MCF 10A (cell line): ENCODE measurements around the gene RAC3. TPM values are rescaled to one million over a fixed set of nuclear protein-coding genes. Genes with fewer than 3 reads are reported as not detected.

ENCODE experiments used
- BruUV-seq: library from RNA; stranded (reverse); fragments of 400-500 nt; replicated peaks from 2 replicates; lab custom pipeline; 2021; lab: Mats Ljungman, UMichigan
- CTCF ChIA-PET: fragments of 300-600 bp; sonication (Branson Sonifier 250); formaldehyde crosslinking; extraction: SDS; loops from one replicate; lab custom pipeline; 2021; ENCODE audit warnings: antibody characterized with exemption, inconsistent platforms; lab: Yijun Ruan, JAX
- POLR2A ChIA-PET: fragments of 300-600, 350-650 bp; sonication (Branson Sonifier 250); formaldehyde crosslinking; extraction: SDS; loops from one replicate; lab custom pipeline; 2020; ENCODE audit warnings: antibody characterized with exemption, inconsistent platforms; lab: Yijun Ruan, JAX
- DNase-seq: peaks from one replicate; pipeline ENCODE4 v3.0.0-alpha.2; 2018; ENCODE audit not compliant: unreplicated experiment
- H3K27ac Mint-ChIP-seq: one replicate; pipeline ENCODE4 v1.8.0; 2022; ENCODE audit warnings: mild to moderate bottlenecking, low read depth, mixed read lengths; ENCODE audit not compliant: unreplicated experiment
- H3K27me3 Mint-ChIP-seq: one replicate; pipeline ENCODE4 v1.8.0; 2022; ENCODE audit warnings: mixed read lengths; ENCODE audit not compliant: insufficient read depth, unreplicated experiment
- H3K36me3 Mint-ChIP-seq: one replicate; pipeline ENCODE4 v1.8.0; 2022; ENCODE audit warnings: mild to moderate bottlenecking, moderate library complexity, mixed read lengths; ENCODE audit not compliant: insufficient read depth, unreplicated experiment
- H3K4me1 Mint-ChIP-seq: one replicate; pipeline ENCODE4 v1.8.0; 2022; ENCODE audit warnings: mixed read lengths; ENCODE audit not compliant: insufficient read depth, unreplicated experiment
- H3K4me3 Mint-ChIP-seq: one replicate; pipeline ENCODE4 v1.8.0; 2022; ENCODE audit warnings: mild to moderate bottlenecking, moderate library complexity, mixed read lengths; ENCODE audit not compliant: unreplicated experiment
- H3K9me3 Mint-ChIP-seq: one replicate; pipeline ENCODE4 v1.8.0; 2022; ENCODE audit warnings: mixed read lengths; ENCODE audit not compliant: unreplicated experiment
- CTCF ChIP-seq: fragments of 200-600 bp; IDR thresholded peaks from one replicate; pipeline ENCODE4 v1.8.0; 2022; ENCODE audit warnings: antibody characterized with exemption, mild to moderate bottlenecking; ENCODE audit not compliant: unreplicated experiment
- intact Hi-C: fragments of 100-400 bp; cut with micrococcal nuclease; formaldehyde crosslinking; loops from 2 replicates; pipeline ENCODE4 v1.14.1; 2022
- total RNA-seq: library from RNA; stranded (reverse); gene quantifications from 2 replicates; pipeline ENCODE4 v1.2.3, GENCODE V29; 2022

RAC3 gene
- total RNA-seq, 1 experiment from 2014 or later = 9.7 TPM

- ChIA-PET POLR2A (no interaction called here), CTCF (interaction anchor here (0.8 to 1.2 kb wide), 3 partner anchors 12 to 66 kb away, joined by 3 read pairs; partner anchors contain the start of gene DCXR)
- no peaks in the 10 kb centered on the region for H3K27me3 Mint-ChIP-seq
- intact Hi-C loops = no loop called here
- BruUV-seq = no TSS peak
- H3K36me3 Mint-ChIP-seq = peaks cover 5% of the 10 kb centered on the region
- H3K4me1 Mint-ChIP-seq = peaks cover 14% of the 10 kb centered on the region
- no peak for DNase-seq
- no peaks in the 10 kb centered on the region for H3K9me3 Mint-ChIP-seq
- TF ChIP-seq CTCF = no peak
- H3K4me3 Mint-ChIP-seq = no peak overlapping the region
- H3K27ac Mint-ChIP-seq = no peak overlapping the region
These were observed 5.9 kb upstream of the RAC3 start for GRCh38 chr17:82025401-82026107.

GRCh38 chr17:82028246-82028645, 3.2 kb upstream of the RAC3 start:
- no peaks in the 10 kb centered on the region for H3K27me3 Mint-ChIP-seq
- peaks cover 6% of the 10 kb centered on the region for H3K4me1 Mint-ChIP-seq
- no peak for DNase-seq
- H3K36me3 Mint-ChIP-seq = peaks cover 5% of the 10 kb centered on the region
- H3K9me3 Mint-ChIP-seq = no peaks in the 10 kb centered on the region
- no TSS peak for BruUV-seq
- H3K4me3 Mint-ChIP-seq = no peak overlapping the region
- no peak for TF ChIP-seq CTCF
- no peak overlapping the region for H3K27ac Mint-ChIP-seq
- ChIA-PET CTCF (no interaction called here), POLR2A (interaction anchor here (0.6 to 1.4 kb wide), 2 partner anchors 48 to 59 kb away, joined by 3 to 4 read pairs; no protein-coding TSS in a partner anchor)
- intact Hi-C loops = no loop called here

- peaks cover 5% of the 10 kb centered on the region for H3K36me3 Mint-ChIP-seq
- POLR2A ChIA-PET = interaction anchor here (1.4 to 1.7 kb wide), 2 partner anchors 9 to 49 kb away, joined by 4 read pairs; partner anchors contain the start of gene DCXR
- no peak for DNase-seq
- CTCF ChIA-PET = interaction anchor here (1.9 to 2.3 kb wide), 2 partner anchors 9 to 126 kb away, joined by 12 to 13 read pairs; no protein-coding TSS in a partner anchor
- no peak for TF ChIP-seq CTCF
- intact Hi-C loops = no loop called here
- no peaks in the 10 kb centered on the region for H3K27me3 Mint-ChIP-seq
- no peak overlapping the region for H3K4me3 Mint-ChIP-seq
- no peak overlapping the region for H3K27ac Mint-ChIP-seq
- BruUV-seq = no TSS peak
- H3K4me1 Mint-ChIP-seq = peaks cover 4% of the 10 kb centered on the region
- H3K9me3 Mint-ChIP-seq = no peaks in the 10 kb centered on the region
These were observed 2.5 kb upstream of the RAC3 start for GRCh38 chr17:82028966-82029365.

- H3K9me3 Mint-ChIP-seq = no peaks in the 10 kb centered on the region
- peak overlapping the region; percentile 78 for H3K4me3 Mint-ChIP-seq
- TF ChIP-seq CTCF = no peak
- BruUV-seq = no TSS peak
- H3K27me3 Mint-ChIP-seq = no peaks in the 10 kb centered on the region
- no peak for DNase-seq
- CTCF ChIA-PET = interaction anchor here (0.6 to 2.3 kb wide), 6 partner anchors 9 to 125 kb away, joined by 3 to 13 read pairs (median 4); no protein-coding TSS in a partner anchor
- POLR2A ChIA-PET = interaction anchor here (1.4 to 1.7 kb wide), 2 partner anchors 9 to 49 kb away, joined by 4 read pairs; partner anchors contain the start of gene DCXR
- H3K27ac Mint-ChIP-seq = no peak overlapping the region
- H3K36me3 Mint-ChIP-seq = peaks cover 5% of the 10 kb centered on the region
- H3K4me1 Mint-ChIP-seq = no peaks in the 10 kb centered on the region
- intact Hi-C loops = no loop called here
These were observed 2.1 kb upstream of the RAC3 start for GRCh38 chr17:82029391-82029790.
